Measurements from ENCODE around the gene GALC.

GRCh38 chr14:87892763-87893162, 100.2 kb downstream of the GALC start:
- TF ChIP-seq POLR2A (IDR thresholded peaks at IDR 0.05; ENCODE audit: low read depth, low read length) = no peak
- TF ChIP-seq POLR2AphosphoS5 (IDR thresholded peaks at IDR 0.05; ENCODE audit: low read depth, low read length) = no peak
- TF ChIP-seq TAF1 (IDR thresholded peaks at IDR 0.05; ENCODE audit: borderline replicate concordance, low read depth, low read length) = no peak

Data from GM12892 (cell line).